WTC11 (cell line): ENCODE results near the gene PARVG. TPM values are rescaled to one million over a fixed set of nuclear protein-coding genes. Genes with fewer than 3 reads are reported as not detected.

Source experiments
- ATAC-seq: fragments of 200-7000 bp; cut with Tn5 transposase; 2 replicates; pipeline ENCODE4 v1.10.0; 2021; ENCODE audit warnings: mild to moderate bottlenecking, moderate library complexity
- CTCF ChIA-PET: fragments of 300-600 bp; sonication (Branson Sonifier 250); formaldehyde crosslinking; loops from one replicate; lab custom pipeline; 2021; ENCODE audit warnings: antibody characterized with exemption; lab: Charles Lee
- POLR2A ChIA-PET: fragments of 350-600 bp; sonication (Branson Sonifier 250); formaldehyde crosslinking; loops from one replicate; lab custom pipeline; 2021; ENCODE audit warnings: antibody characterized with exemption; lab: Charles Lee
- DNase-seq: peaks from one replicate; pipeline ENCODE4 v3.0.0; 2021; ENCODE audit warnings: low spot score
- H3K27ac Mint-ChIP-seq: 2 replicates; pipeline ENCODE4 v1.8.0; 2021; ENCODE audit warnings: mixed read lengths
- H3K27me3 Mint-ChIP-seq: 2 replicates; pipeline ENCODE4 v1.8.0; 2021; ENCODE audit warnings: low read depth, mild to moderate bottlenecking, moderate library complexity, mixed read lengths
- H3K36me3 Mint-ChIP-seq: 2 replicates; pipeline ENCODE4 v1.8.0; 2021; ENCODE audit warnings: mixed read lengths
- H3K4me1 Mint-ChIP-seq: 2 replicates; pipeline ENCODE4 v1.8.0; 2022; ENCODE audit warnings: mixed read lengths
- H3K4me3 Mint-ChIP-seq: 2 replicates; pipeline ENCODE4 v1.8.0; 2021; ENCODE audit warnings: mild to moderate bottlenecking, moderate library complexity, mixed read lengths
- H3K9me3 Mint-ChIP-seq: 2 replicates; pipeline ENCODE4 v1.8.0; 2021; ENCODE audit warnings: mixed read lengths
- CBFB ChIP-seq: sonication (generic); formaldehyde crosslinking; IDR thresholded peaks from 2 replicates; pipeline ENCODE4 v1.8.1; 2022; ENCODE audit warnings: mild to moderate bottlenecking, low read depth, missing genetic modification reagents
- ELF4 ChIP-seq: sonication (generic); formaldehyde crosslinking; IDR thresholded peaks from 2 replicates; pipeline ENCODE4 v1.8.1; 2022; ENCODE audit warnings: low read depth, mild to moderate bottlenecking, moderate library complexity, missing genetic modification reagents
- EMX1 ChIP-seq: fragments of 250-450 bp; sonication (Bioruptor Pico); IDR thresholded peaks from 2 replicates; pipeline ENCODE4 v1.8.0; 2021; ENCODE audit warnings: mild to moderate bottlenecking
- GTF2I ChIP-seq: fragments of 250-450 bp; sonication (Bioruptor Pico); conservative IDR thresholded peaks from 2 replicates; pipeline ENCODE4 v1.4.0; 2021; ENCODE audit warnings: mild to moderate bottlenecking
- HMGA2 ChIP-seq: fragments of 250-450 bp; sonication (Bioruptor Pico); IDR thresholded peaks from 2 replicates; pipeline ENCODE4 v1.4.0; 2021; ENCODE audit warnings: mild to moderate bottlenecking, moderate library complexity
- NR3C1 ChIP-seq: sonication (generic); formaldehyde crosslinking; conservative IDR thresholded peaks from 2 replicates; pipeline ENCODE4 v1.8.1; 2023; ENCODE audit warnings: low read depth, mild to moderate bottlenecking, missing genetic modification reagents
- PRRX2 ChIP-seq: fragments of 250-450 bp; sonication (Bioruptor Pico); IDR thresholded peaks from 2 replicates; pipeline ENCODE4 v1.8.0; 2021; ENCODE audit warnings: mild to moderate bottlenecking
- TEAD1 ChIP-seq: sonication (generic); formaldehyde crosslinking; IDR thresholded peaks from 2 replicates; pipeline ENCODE4 v1.8.0; 2022; ENCODE audit warnings: mild to moderate bottlenecking, missing genetic modification reagents
- ZNF396 ChIP-seq: fragments of 250-450 bp; sonication (Bioruptor Pico); IDR thresholded peaks from 2 replicates; pipeline ENCODE4 v1.8.0; 2021; ENCODE audit warnings: mild to moderate bottlenecking, moderate library complexity, borderline replicate concordance
- ZNF416 ChIP-seq: fragments of 250-450 bp; sonication (Bioruptor Pico); IDR thresholded peaks from 2 replicates; pipeline ENCODE4 v1.9.0; 2021; ENCODE audit warnings: mild to moderate bottlenecking, inconsistent platforms
- ZNF671 ChIP-seq: fragments of 250-450 bp; sonication (Bioruptor Pico); IDR thresholded peaks from 2 replicates; pipeline ENCODE4 v1.8.0; 2021; ENCODE audit warnings: mild to moderate bottlenecking
- total RNA-seq: library from RNA; stranded (reverse); gene quantifications from 3 replicates; pipeline ENCODE4 v1.2.3, GENCODE V29; 2021
- TF ChIP-seq, protein P1 (sequence below): sonication (generic); formaldehyde crosslinking; IDR thresholded peaks from 2 replicates; pipeline ENCODE4 v1.8.0; 2022; ENCODE audit warnings: mild to moderate bottlenecking, missing genetic modification reagents
- TF ChIP-seq, protein P2 (sequence below): sonication (generic); formaldehyde crosslinking; IDR thresholded peaks from 2 replicates; pipeline ENCODE4 v1.8.1; 2022; ENCODE audit warnings: mild to moderate bottlenecking, moderate library complexity, missing genetic modification reagents
- TF ChIP-seq, protein P3 (sequence below): sonication (generic); formaldehyde crosslinking; IDR thresholded peaks from 2 replicates; pipeline ENCODE4 v1.8.0; 2023; ENCODE audit warnings: mild to moderate bottlenecking, missing genetic modification reagents
- TF ChIP-seq, protein P4 (sequence below): sonication (generic); formaldehyde crosslinking; IDR thresholded peaks from 2 replicates; pipeline ENCODE4 v1.8.1; 2023; ENCODE audit warnings: mild to moderate bottlenecking, missing genetic modification reagents, moderate library complexity
- TF ChIP-seq, protein P5 (sequence below): sonication (generic); formaldehyde crosslinking; IDR thresholded peaks from 2 replicates; pipeline ENCODE4 v1.8.1; 2023; ENCODE audit warnings: mild to moderate bottlenecking, missing genetic modification reagents, borderline replicate concordance
- TF ChIP-seq, protein P6 (sequence below): sonication (generic); formaldehyde crosslinking; IDR thresholded peaks from 2 replicates; pipeline ENCODE4 v1.8.1; 2023; ENCODE audit warnings: mild to moderate bottlenecking, moderate library complexity, missing genetic modification reagents
- TF ChIP-seq, protein P7 (sequence below): sonication (generic); formaldehyde crosslinking; IDR thresholded peaks from 2 replicates; pipeline ENCODE4 v1.8.0; 2022; ENCODE audit warnings: mild to moderate bottlenecking, missing genetic modification reagents
- TF ChIP-seq, protein P8 (sequence below): fragments of 250-450 bp; sonication (Bioruptor Pico); IDR thresholded peaks from 2 replicates; pipeline ENCODE4 v1.8.0; 2021; ENCODE audit warnings: mild to moderate bottlenecking
- TF ChIP-seq, protein P9 (sequence below): sonication (generic); formaldehyde crosslinking; IDR thresholded peaks from 2 replicates; pipeline ENCODE4 v1.8.1; 2023; ENCODE audit warnings: mild to moderate bottlenecking, missing genetic modification reagents, moderate library complexity

Gene PARVG
- total RNA-seq, 1 experiment from 2014 or later: 0.94 TPM

DNA sequence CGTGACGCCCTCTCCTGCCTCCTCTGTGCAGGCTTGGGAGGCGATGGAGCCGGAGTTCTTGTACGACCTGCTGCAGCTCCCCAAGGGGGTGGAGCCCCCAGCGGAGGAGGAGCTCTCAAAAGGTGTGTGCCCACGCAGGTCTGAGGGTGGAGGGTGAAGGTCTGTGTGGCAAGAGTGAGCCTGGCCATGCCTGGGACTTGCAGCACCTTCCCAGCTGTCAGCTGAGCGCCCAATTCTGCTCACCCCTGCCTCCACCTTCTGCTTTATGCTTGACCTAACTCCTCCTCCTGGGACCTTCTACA lies 2.5 kb downstream of the PARVG start:
- no peak overlapping the region for H3K4me3 Mint-ChIP-seq
- H3K9me3 Mint-ChIP-seq: no peaks in the 10 kb centered on the region
- ATAC-seq (no peak), DNase-seq (no peak)
- CTCF ChIA-PET: interaction anchor here (1.1 kb wide), 1 partner anchor 174 kb away, joined by 5 read pairs; no protein-coding TSS in a partner anchor
- H3K27me3 Mint-ChIP-seq: no peaks in the 10 kb centered on the region
- H3K36me3 Mint-ChIP-seq: no peaks in the 10 kb centered on the region
- H3K4me1 Mint-ChIP-seq: peaks cover 14% of the 10 kb centered on the region
- no peak overlapping the region for H3K27ac Mint-ChIP-seq
- POLR2A ChIA-PET: no interaction called here
- TF ChIP-seq, protein P1, sequence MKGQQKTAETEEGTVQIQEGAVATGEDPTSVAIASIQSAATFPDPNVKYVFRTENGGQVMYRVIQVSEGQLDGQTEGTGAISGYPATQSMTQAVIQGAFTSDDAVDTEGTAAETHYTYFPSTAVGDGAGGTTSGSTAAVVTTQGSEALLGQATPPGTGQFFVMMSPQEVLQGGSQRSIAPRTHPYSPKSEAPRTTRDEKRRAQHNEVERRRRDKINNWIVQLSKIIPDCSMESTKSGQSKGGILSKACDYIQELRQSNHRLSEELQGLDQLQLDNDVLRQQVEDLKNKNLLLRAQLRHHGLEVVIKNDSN (CRISPR knock-in tag): no peak
- TF ChIP-seq TEAD1 (CRISPR knock-in tag) (no peak), ZNF396 (CRISPR knock-in tag) (no peak), PRRX2 (CRISPR knock-in tag) (no peak), ZNF416 (CRISPR knock-in tag) (no peak), ELF4 (CRISPR knock-in tag) (no peak), GTF2I (CRISPR knock-in tag) (no peak), NR3C1 (CRISPR knock-in tag) (no peak), ZNF671 (CRISPR knock-in tag) (no peak), CBFB (CRISPR knock-in tag) (no peak), EMX1 (CRISPR knock-in tag) (no peak), HMGA2 (CRISPR knock-in tag) (no peak)
- TF ChIP-seq, protein P2, sequence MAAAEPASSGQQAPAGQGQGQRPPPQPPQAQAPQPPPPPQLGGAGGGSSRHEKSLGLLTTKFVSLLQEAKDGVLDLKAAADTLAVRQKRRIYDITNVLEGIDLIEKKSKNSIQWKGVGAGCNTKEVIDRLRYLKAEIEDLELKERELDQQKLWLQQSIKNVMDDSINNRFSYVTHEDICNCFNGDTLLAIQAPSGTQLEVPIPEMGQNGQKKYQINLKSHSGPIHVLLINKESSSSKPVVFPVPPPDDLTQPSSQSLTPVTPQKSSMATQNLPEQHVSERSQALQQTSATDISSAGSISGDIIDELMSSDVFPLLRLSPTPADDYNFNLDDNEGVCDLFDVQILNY (CRISPR knock-in tag): no peak
- TF ChIP-seq, protein P3, sequence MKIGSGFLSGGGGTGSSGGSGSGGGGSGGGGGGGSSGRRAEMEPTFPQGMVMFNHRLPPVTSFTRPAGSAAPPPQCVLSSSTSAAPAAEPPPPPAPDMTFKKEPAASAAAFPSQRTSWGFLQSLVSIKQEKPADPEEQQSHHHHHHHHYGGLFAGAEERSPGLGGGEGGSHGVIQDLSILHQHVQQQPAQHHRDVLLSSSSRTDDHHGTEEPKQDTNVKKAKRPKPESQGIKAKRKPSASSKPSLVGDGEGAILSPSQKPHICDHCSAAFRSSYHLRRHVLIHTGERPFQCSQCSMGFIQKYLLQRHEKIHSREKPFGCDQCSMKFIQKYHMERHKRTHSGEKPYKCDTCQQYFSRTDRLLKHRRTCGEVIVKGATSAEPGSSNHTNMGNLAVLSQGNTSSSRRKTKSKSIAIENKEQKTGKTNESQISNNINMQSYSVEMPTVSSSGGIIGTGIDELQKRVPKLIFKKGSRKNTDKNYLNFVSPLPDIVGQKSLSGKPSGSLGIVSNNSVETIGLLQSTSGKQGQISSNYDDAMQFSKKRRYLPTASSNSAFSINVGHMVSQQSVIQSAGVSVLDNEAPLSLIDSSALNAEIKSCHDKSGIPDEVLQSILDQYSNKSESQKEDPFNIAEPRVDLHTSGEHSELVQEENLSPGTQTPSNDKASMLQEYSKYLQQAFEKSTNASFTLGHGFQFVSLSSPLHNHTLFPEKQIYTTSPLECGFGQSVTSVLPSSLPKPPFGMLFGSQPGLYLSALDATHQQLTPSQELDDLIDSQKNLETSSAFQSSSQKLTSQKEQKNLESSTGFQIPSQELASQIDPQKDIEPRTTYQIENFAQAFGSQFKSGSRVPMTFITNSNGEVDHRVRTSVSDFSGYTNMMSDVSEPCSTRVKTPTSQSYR: no peak
- TF ChIP-seq, protein P4, sequence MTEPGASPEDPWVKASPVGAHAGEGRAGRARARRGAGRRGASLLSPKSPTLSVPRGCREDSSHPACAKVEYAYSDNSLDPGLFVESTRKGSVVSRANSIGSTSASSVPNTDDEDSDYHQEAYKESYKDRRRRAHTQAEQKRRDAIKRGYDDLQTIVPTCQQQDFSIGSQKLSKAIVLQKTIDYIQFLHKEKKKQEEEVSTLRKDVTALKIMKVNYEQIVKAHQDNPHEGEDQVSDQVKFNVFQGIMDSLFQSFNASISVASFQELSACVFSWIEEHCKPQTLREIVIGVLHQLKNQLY (CRISPR knock-in tag): no peak
- TF ChIP-seq, protein P5, sequence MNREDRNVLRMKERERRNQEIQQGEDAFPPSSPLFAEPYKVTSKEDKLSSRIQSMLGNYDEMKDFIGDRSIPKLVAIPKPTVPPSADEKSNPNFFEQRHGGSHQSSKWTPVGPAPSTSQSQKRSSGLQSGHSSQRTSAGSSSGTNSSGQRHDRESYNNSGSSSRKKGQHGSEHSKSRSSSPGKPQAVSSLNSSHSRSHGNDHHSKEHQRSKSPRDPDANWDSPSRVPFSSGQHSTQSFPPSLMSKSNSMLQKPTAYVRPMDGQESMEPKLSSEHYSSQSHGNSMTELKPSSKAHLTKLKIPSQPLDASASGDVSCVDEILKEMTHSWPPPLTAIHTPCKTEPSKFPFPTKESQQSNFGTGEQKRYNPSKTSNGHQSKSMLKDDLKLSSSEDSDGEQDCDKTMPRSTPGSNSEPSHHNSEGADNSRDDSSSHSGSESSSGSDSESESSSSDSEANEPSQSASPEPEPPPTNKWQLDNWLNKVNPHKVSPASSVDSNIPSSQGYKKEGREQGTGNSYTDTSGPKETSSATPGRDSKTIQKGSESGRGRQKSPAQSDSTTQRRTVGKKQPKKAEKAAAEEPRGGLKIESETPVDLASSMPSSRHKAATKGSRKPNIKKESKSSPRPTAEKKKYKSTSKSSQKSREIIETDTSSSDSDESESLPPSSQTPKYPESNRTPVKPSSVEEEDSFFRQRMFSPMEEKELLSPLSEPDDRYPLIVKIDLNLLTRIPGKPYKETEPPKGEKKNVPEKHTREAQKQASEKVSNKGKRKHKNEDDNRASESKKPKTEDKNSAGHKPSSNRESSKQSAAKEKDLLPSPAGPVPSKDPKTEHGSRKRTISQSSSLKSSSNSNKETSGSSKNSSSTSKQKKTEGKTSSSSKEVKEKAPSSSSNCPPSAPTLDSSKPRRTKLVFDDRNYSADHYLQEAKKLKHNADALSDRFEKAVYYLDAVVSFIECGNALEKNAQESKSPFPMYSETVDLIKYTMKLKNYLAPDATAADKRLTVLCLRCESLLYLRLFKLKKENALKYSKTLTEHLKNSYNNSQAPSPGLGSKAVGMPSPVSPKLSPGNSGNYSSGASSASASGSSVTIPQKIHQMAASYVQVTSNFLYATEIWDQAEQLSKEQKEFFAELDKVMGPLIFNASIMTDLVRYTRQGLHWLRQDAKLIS (CRISPR knock-in tag): no peak
- TF ChIP-seq, protein P6, sequence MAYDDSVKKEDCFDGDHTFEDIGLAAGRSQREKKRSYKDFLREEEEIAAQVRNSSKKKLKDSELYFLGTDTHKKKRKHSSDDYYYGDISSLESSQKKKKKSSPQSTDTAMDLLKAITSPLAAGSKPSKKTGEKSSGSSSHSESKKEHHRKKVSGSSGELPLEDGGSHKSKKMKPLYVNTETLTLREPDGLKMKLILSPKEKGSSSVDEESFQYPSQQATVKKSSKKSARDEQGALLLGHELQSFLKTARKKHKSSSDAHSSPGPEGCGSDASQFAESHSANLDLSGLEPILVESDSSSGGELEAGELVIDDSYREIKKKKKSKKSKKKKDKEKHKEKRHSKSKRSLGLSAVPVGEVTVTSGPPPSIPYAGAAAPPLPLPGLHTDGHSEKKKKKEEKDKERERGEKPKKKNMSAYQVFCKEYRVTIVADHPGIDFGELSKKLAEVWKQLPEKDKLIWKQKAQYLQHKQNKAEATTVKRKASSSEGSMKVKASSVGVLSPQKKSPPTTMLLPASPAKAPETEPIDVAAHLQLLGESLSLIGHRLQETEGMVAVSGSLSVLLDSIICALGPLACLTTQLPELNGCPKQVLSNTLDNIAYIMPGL (CRISPR knock-in tag): no peak
- TF ChIP-seq, protein P7, sequence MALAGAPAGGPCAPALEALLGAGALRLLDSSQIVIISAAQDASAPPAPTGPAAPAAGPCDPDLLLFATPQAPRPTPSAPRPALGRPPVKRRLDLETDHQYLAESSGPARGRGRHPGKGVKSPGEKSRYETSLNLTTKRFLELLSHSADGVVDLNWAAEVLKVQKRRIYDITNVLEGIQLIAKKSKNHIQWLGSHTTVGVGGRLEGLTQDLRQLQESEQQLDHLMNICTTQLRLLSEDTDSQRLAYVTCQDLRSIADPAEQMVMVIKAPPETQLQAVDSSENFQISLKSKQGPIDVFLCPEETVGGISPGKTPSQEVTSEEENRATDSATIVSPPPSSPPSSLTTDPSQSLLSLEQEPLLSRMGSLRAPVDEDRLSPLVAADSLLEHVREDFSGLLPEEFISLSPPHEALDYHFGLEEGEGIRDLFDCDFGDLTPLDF: no peak
- TF ChIP-seq, protein P8, sequence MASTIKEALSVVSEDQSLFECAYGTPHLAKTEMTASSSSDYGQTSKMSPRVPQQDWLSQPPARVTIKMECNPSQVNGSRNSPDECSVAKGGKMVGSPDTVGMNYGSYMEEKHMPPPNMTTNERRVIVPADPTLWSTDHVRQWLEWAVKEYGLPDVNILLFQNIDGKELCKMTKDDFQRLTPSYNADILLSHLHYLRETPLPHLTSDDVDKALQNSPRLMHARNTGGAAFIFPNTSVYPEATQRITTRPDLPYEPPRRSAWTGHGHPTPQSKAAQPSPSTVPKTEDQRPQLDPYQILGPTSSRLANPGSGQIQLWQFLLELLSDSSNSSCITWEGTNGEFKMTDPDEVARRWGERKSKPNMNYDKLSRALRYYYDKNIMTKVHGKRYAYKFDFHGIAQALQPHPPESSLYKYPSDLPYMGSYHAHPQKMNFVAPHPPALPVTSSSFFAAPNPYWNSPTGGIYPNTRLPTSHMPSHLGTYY (CRISPR knock-in tag): no peak
- TF ChIP-seq, protein P9, sequence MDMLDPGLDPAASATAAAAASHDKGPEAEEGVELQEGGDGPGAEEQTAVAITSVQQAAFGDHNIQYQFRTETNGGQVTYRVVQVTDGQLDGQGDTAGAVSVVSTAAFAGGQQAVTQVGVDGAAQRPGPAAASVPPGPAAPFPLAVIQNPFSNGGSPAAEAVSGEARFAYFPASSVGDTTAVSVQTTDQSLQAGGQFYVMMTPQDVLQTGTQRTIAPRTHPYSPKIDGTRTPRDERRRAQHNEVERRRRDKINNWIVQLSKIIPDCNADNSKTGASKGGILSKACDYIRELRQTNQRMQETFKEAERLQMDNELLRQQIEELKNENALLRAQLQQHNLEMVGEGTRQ: no peak
